Kidney epithelial cell (primary cell): ENCODE data around the gene NFIC. TPM values are rescaled to one million over a fixed set of nuclear protein-coding genes. Genes with fewer than 3 reads are reported as not detected.

ENCODE experiments used
- DNase-seq: peaks from one replicate; pipeline ENCODE4 v3.0.0-alpha.2; 2010; ENCODE audit warnings: low read depth
- H3K27me3 ChIP-seq: 2 replicates; pipeline ENCODE4 v1.6.0; 2011; ENCODE audit warnings: low read length; ENCODE audit not compliant: control insufficient read depth, insufficient read depth
- H3K36me3 ChIP-seq: 2 replicates; pipeline ENCODE4 v1.5.1; 2011; ENCODE audit warnings: low read length; ENCODE audit not compliant: control insufficient read depth, insufficient read depth
- H3K4me3 ChIP-seq: 2 replicates; pipeline ENCODE4 v1.5.1; 2011; ENCODE audit warnings: low read depth, mild to moderate bottlenecking, control low read depth, low read length
- total RNA-seq: library from RNA; depleted of rRNA; stranded (reverse); fragments of >200 nt; gene quantifications from 2 replicates; pipeline ENCODE4 v1.2.3, GENCODE V29; 2015
- TF ChIP-seq, protein P1 (sequence below): IDR thresholded peaks from 2 replicates; pipeline ENCODE4 v1.5.1; 2011; ENCODE audit warnings: mild to moderate bottlenecking, moderate library complexity, low read length, control low read depth, inconsistent platforms; ENCODE audit not compliant: insufficient read depth, poor library complexity, severe bottlenecking

Gene NFIC
- total RNA-seq, 1 donor from 2014 or later: 18.0 TPM

DNA sequence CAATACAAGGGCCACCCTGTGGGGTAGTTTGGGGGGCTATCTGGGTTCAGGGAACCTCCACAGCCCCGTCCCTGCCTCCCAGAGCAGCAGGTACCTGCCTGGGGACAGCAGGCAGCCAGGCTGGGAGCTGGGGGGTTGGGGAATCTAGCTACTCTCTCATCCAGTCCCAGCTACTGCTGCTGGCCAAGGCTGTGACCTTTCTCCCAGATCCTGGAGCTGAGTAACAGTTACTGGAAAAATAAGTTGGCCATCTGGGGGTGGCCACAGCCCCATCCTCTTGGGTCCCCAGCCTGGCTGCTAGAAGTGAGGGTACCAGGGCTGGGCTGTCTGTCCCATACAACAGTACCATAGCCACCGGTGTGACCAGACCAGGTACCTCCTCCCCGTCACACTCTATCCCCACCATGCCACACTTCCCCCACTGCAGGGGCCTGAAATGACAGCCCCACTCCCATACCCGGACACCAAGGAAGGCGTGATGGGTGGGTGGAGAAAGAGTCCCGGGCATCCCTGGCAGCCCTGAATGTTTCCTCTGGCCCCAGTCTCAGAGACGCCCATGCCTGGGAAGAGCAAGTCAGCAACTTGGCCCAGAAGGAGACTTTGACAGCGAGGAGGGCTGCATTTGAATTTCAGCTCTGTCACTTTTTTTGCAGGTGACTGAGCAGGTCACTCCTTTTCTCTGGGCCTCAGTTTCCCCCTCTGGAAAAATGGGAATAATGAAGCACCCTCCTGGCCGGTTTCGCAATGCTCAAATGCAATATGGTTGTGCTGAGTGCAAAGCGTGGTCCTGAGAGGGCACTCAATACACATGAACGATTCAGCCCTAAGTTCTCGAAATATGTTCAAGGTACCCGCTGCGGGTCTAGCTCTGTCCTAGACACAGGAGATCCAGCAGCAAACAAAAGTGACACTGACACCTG is 30.7 kb upstream of the NFIC start:
- no peak for DNase-seq
- Histone ChIP-seq H3K27me3 (no peaks in the 10 kb centered on the region), H3K36me3 (no peaks in the 10 kb centered on the region), H3K4me3 (no peak overlapping the region)
- TF ChIP-seq, protein P1, sequence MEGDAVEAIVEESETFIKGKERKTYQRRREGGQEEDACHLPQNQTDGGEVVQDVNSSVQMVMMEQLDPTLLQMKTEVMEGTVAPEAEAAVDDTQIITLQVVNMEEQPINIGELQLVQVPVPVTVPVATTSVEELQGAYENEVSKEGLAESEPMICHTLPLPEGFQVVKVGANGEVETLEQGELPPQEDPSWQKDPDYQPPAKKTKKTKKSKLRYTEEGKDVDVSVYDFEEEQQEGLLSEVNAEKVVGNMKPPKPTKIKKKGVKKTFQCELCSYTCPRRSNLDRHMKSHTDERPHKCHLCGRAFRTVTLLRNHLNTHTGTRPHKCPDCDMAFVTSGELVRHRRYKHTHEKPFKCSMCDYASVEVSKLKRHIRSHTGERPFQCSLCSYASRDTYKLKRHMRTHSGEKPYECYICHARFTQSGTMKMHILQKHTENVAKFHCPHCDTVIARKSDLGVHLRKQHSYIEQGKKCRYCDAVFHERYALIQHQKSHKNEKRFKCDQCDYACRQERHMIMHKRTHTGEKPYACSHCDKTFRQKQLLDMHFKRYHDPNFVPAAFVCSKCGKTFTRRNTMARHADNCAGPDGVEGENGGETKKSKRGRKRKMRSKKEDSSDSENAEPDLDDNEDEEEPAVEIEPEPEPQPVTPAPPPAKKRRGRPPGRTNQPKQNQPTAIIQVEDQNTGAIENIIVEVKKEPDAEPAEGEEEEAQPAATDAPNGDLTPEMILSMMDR: no peak

DNA sequence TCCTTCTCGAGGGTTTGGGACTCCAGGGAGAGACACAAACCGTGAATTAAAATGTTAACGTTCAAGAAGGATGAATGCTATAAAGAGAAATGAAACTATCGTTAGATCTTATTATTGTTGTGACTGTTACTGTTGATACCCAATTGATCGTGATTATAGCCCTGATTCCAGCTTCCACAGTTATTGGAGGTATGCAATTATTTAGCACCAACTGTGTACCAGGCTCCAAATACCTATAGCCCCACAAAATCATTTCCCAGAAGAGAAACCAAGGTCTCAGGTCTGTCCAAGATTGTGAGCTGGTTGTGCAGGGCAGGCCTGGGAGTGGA is 30.1 kb upstream of the NFIC start:
- H3K4me3 ChIP-seq: no peak overlapping the region
- TF ChIP-seq, protein P1: no peak

DNA sequence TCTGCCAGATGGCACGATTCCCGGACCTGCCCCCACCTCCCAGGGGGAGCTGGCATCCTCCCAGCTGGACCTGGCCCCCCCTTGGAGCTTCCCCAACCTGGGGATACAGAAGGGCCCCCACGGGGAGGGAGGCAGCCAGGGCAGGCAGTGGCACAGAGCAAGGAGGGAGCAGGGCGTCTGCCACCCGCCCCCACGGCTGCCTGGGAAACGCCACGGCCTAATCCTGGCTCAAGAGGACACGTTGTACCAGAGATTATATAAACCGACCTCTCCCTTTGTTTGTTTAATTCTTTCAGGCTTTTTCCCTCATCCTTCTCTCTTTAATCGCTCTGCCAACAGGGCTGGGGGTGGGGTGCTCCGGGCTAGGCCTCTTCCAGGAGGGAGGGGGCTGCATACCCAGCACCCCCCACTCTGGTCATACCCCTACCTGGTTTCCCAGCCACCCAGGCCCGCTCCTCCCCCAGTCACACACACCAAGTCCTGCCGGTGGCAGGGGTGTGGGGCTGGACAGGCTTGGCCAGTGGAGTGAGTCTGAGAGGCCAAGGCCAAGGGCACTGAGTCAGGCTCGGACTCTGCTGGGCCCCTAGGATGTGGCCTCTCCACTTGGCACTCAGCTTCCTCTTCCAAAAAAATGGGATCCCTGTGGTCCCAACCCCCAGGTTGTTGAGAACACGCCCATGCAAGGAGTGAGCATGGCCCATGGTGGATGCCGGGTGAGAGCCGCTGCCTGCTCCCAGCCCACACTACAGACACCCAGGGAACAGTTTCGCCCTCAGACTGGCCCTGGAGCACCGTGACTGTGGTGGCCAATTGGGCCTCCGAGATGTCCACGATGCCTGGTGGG is 29.5 kb upstream of the NFIC start:
- DNase-seq: peak; percentile 45
- TF ChIP-seq, protein P1: no peak
- Histone ChIP-seq H3K4me3 (no peak overlapping the region), H3K36me3 (no peaks in the 10 kb centered on the region), H3K27me3 (no peaks in the 10 kb centered on the region)

More for the DNA sequence above, 30.1 kb upstream of the NFIC start:
- Histone ChIP-seq H3K36me3 (no peaks in the 10 kb centered on the region), H3K27me3 (no peaks in the 10 kb centered on the region)
- no peak for DNase-seq

DNA sequence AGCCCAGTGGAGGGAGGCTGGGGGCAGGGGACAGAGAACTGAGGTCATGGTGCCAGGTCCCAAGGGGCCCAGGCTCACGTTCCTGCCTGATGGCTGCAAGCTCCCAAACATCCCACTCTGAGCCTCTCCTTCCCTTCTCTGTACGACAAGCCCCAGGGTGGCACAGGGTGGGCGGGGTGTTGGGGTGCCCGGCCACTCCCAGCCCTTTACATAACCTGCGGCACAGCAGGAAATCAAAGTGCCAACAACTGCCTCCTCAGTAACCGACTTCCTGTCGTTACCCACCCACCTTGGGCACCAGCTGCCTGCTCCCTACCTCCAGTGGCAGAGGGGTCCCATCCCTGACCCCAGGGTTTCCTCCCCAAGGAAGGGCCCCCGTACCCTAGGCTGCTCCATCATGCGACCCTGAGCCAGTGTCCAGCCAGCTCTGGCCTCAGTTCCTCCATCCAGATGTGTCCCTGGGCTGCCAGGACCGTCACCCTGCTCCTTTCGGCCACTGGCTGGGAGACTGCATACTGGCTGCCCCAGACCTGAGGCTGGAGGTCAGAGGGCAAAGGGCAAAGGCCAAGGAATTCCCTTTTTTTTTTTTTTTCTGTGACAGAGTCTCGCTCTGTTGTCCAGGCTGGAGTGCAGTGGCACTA is 27.7 kb upstream of the NFIC start:
- H3K27me3 ChIP-seq: no peaks in the 10 kb centered on the region
- TF ChIP-seq, protein P1: no peak
- no peaks in the 10 kb centered on the region for H3K36me3 ChIP-seq
- no peak overlapping the region for H3K4me3 ChIP-seq
- no peak for DNase-seq

DNA sequence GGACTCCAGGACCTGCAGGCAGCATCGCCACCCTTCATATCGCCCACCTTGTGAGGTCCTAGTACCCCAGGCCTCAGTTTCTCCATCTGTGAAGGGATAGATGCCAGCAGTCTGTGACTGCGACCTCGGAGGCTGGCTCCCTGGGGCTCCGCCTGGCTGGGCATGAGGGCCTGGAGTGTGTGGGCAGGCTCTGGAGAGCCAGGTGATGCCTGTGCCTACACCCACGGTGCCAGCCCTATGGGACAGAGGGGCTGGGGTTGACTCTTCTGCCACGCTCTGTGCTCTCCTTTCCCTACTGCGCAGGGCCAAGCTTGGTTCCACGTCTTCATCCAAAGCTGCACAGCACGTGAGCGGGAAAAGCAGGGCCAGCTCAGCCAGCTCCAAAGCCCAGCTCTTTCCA is 26.0 kb upstream of the NFIC start:
- no peak for DNase-seq
- Histone ChIP-seq H3K36me3 (no peaks in the 10 kb centered on the region), H3K27me3 (no peaks in the 10 kb centered on the region), H3K4me3 (no peak overlapping the region)
- TF ChIP-seq, protein P1: no peak
